ENCODE measurements around the gene ENKUR.
A peak's percentile ranks its signal among the peaks of the same experiment; 100 is the strongest.

Gene ENKUR

GRCh38 chr10:25015828-25016375, at the start of gene ENKUR:
ENKUR (minus strand) TSS chr10:25016158; CDS start chr10:25015936, 222 bp downstream.
- DNase-seq, result peak in 1 of 2 experiments; percentile 84

- DNase-seq, result no peak
Measured at GRCh38 chr10:25064401-25064800, 48.4 kb upstream of the ENKUR start.

GRCh38 chr10:25063644-25064043, 47.7 kb upstream of the ENKUR start:
- DNase-seq, result no peak

- DNase-seq, result no peak
Measured at GRCh38 chr10:25063157-25063556, 47.2 kb upstream of the ENKUR start.

GRCh38 chr10:25061711-25062449, 45.9 kb upstream of the ENKUR start:
- no peak for DNase-seq

GRCh38 chr10:25061125-25061524, 45.2 kb upstream of the ENKUR start:
- no peak for DNase-seq

- DNase-seq, result no peak
Measured at GRCh38 chr10:25059990-25060389, 44.0 kb upstream of the ENKUR start.

- DNase-seq, result no peak
Measured at GRCh38 chr10:25057886-25058285, 41.9 kb upstream of the ENKUR start.

GRCh38 chr10:25056726-25057125, 40.8 kb upstream of the ENKUR start:
- DNase-seq, result no peak

GRCh38 chr10:25052012-25052411, 36.1 kb upstream of the ENKUR start:
- no peak for DNase-seq

GRCh38 chr10:25050402-25050801, 34.4 kb upstream of the ENKUR start:
- DNase-seq, result no peak

- no peak for DNase-seq
Measured at GRCh38 chr10:25049966-25050365, 34.0 kb upstream of the ENKUR start.

- DNase-seq, result no peak
Measured at GRCh38 chr10:25048450-25048849, 32.5 kb upstream of the ENKUR start.

GRCh38 chr10:25047591-25048301, 31.8 kb upstream of the ENKUR start:
- DNase-seq, result no peak

GRCh38 chr10:25047088-25047487, 31.1 kb upstream of the ENKUR start:
- no peak for DNase-seq

- DNase-seq, result no peak
Measured at GRCh38 chr10:25046641-25047040, 30.7 kb upstream of the ENKUR start.

- DNase-seq, result no peak
Measured at GRCh38 chr10:25039531-25039930, 23.6 kb upstream of the ENKUR start.

- DNase-seq, result no peak
Measured at GRCh38 chr10:25038325-25038724, 22.4 kb upstream of the ENKUR start.

- DNase-seq, result no peak
Measured at GRCh38 chr10:25036381-25036780, 20.4 kb upstream of the ENKUR start.

- DNase-seq, result no peak
Measured at GRCh38 chr10:25029519-25029918, 13.6 kb upstream of the ENKUR start.

GRCh38 chr10:25028711-25029110, 12.8 kb upstream of the ENKUR start:
- DNase-seq, result no peak

- no peak for DNase-seq
Measured at GRCh38 chr10:25026463-25026862, 10.5 kb upstream of the ENKUR start.

- DNase-seq, result no peak
Measured at GRCh38 chr10:25024528-25024927, 8.6 kb upstream of the ENKUR start.

- no peak for DNase-seq
Measured at GRCh38 chr10:25023278-25023677, 7.3 kb upstream of the ENKUR start.
